Esophagus muscularis mucosa (tissue), 4 donors: ENCODE results near the gene PFDN2. TPM values are rescaled to one million over a fixed set of nuclear protein-coding genes. Genes with fewer than 3 reads are reported as not detected.
"Not testable (repeated sequence)": the region's sequence is repeated elsewhere in the genome, so short reads cannot be mapped to it uniquely, and the experiment has no call there.

ENCODE experiments used
- DNase-seq: peaks from one replicate; pipeline ENCODE4 v3.0.0-alpha.2; 2017; ENCODE audit errors: extremely low spot score
- H3K27ac ChIP-seq, 4 donors: fragments of 200-600 bp; sonication (generic); replicated peaks in 1 of 4; 1 replicate in 3 of 4; 2 replicates in 1 of 4; pipeline ENCODE4 v1.5.1; 2016 to 2019; ENCODE audit warnings: mild to moderate bottlenecking in 1 of 4
- H3K27me3 ChIP-seq, 4 donors: fragments of 200-600 bp; sonication (generic); one replicate each; pipeline versions ENCODE4 v1.5.1 to v1.6.0; 2016 to 2019
- H3K36me3 ChIP-seq, 4 donors: fragments of 200-600 bp; sonication (generic); one replicate each; pipeline ENCODE4 v1.5.1; 2016 to 2019
- H3K4me1 ChIP-seq, 4 donors: fragments of 200-600 bp; sonication (generic); one replicate each; pipeline ENCODE4 v1.5.1; 2016 to 2019
- H3K4me3 ChIP-seq, 4 donors: fragments of 200-600 bp; sonication (generic); 1 replicate in 2 of 4; 2 replicates in 2 of 4; pipeline ENCODE4 v1.5.1; 2016 to 2019; ENCODE audit warnings: mild to moderate bottlenecking in 4 of 4, moderate library complexity in 1 of 4
- H3K9me3 ChIP-seq, 4 donors: fragments of 200-600 bp; sonication (generic); 1 replicate in 3 of 4; 2 replicates in 1 of 4; pipeline ENCODE4 v1.5.1; 2016 to 2019
- CTCF ChIP-seq, 3 experiments: fragments of 200-600 bp in 2 of 3; fragments of 450-650 bp in 1 of 3; sonication (generic) in 2 of 3; IDR thresholded peaks; one replicate each; pipeline ENCODE4 v1.5.1; 2017 to 2019; ENCODE audit warnings: antibody characterized with exemption in 3 of 3, mild to moderate bottlenecking in 2 of 3, moderate library complexity in 1 of 3
- EP300 ChIP-seq: sonication (generic); formaldehyde crosslinking; IDR thresholded peaks from one replicate; pipeline ENCODE4 v1.6.1; 2017; ENCODE audit warnings: antibody characterized with exemption
- POLR2A ChIP-seq: fragments of 450-650 bp; IDR thresholded peaks from one replicate; pipeline ENCODE4 v1.6.1; 2017; ENCODE audit warnings: antibody characterized with exemption, moderate library complexity, mild to moderate bottlenecking, low read depth
- POLR2AphosphoS5 ChIP-seq, 2 donors: sonication (generic); formaldehyde crosslinking; IDR thresholded peaks; one replicate each; pipeline ENCODE4 v1.6.1; 2017; ENCODE audit warnings: antibody characterized with exemption in 2 of 2
- WGBS: methylation state at CpG from one replicate; pipeline ENCODE4 v1.1.5; 2018; 5-methylcytosine and 5-hydroxymethylcytosine counted together
- intact Hi-C: fragments of 100-400 bp; cut with DNase I; formaldehyde crosslinking; loops from one replicate; pipeline ENCODE4 v1.15.1; 2023
- total RNA-seq, 4 donors: library from RNA; depleted of rRNA; stranded (reverse); fragments of >200 nt; gene quantifications; one replicate each; pipeline versions ENCODE4 v1.1.0 to v1.2.1, GENCODE V29; 2016

The PFDN2 gene
- total RNA-seq, 4 donors from 2014 or later: 19.5 to 52.0 (median 40.5) TPM

- Histone ChIP-seq H3K27ac (peak overlapping the region; percentile 31 to 58 (median 54)), H3K4me1 (no peaks in the 10 kb centered on the region), H3K36me3 (no peaks in the 10 kb centered on the region), H3K9me3 (no peaks in the 10 kb centered on the region), H3K4me3 (peak overlapping the region; percentile 38 to 53 (median 40)), H3K27me3 (peaks cover 0 to 21% (median 0%) of the 10 kb centered on the region in 4 donors)
- TF ChIP-seq EP300 (no peak), POLR2AphosphoS5 (IDR thresholded peaks at IDR 0.05) (no peak), POLR2A (no peak), CTCF (IDR thresholded peaks at IDR 0.05) (no peak)
- WGBS: 82% methylated on average over 9 of the region's 9 CpGs
- DNase-seq: no peak
- intact Hi-C loops: no loop called here
Measured at GRCh38 chr1:161069241-161069640, 48.6 kb downstream of the PFDN2 start.

- peaks cover 0 to 21% (median 0%) of the 10 kb centered on the region in 4 donors for H3K27me3 ChIP-seq
- TF ChIP-seq CTCF (IDR thresholded peaks at IDR 0.05) (no peak), EP300 (no peak), POLR2A (no peak), POLR2AphosphoS5 (IDR thresholded peaks at IDR 0.05) (no peak)
- DNase-seq: no peak
- peak overlapping the region; percentile 31 to 58 (median 54) for H3K27ac ChIP-seq
- H3K9me3 ChIP-seq: no peaks in the 10 kb centered on the region
- H3K4me1 ChIP-seq: no peaks in the 10 kb centered on the region
- WGBS: 69% methylated on average over 10 of the region's 10 CpGs
- intact Hi-C loops: no loop called here
- peak overlapping the region; percentile 38 to 53 (median 40) for H3K4me3 ChIP-seq
- H3K36me3 ChIP-seq: no peaks in the 10 kb centered on the region
Measured at GRCh38 chr1:161068306-161069234, 49.3 kb downstream of the PFDN2 start.

GRCh38 chr1:161066694-161067093, 51.1 kb downstream of the PFDN2 start:
- H3K27ac ChIP-seq: no peak overlapping the region
- no peaks in the 10 kb centered on the region for H3K9me3 ChIP-seq
- no peak for DNase-seq
- peaks cover 0 to 21% (median 0%) of the 10 kb centered on the region in 4 donors for H3K27me3 ChIP-seq
- no peaks in the 10 kb centered on the region for H3K36me3 ChIP-seq
- TF ChIP-seq EP300: no peak
- no peak for TF ChIP-seq POLR2A
- no peak for TF ChIP-seq POLR2AphosphoS5 (IDR thresholded peaks at IDR 0.05)
- no peak for TF ChIP-seq CTCF (IDR thresholded peaks at IDR 0.05)
- 64% methylated on average over 3 of the region's 3 CpGs for WGBS
- no peak overlapping the region for H3K4me3 ChIP-seq
- H3K4me1 ChIP-seq: no peaks in the 10 kb centered on the region
- intact Hi-C loops: no loop called here

- H3K27me3 ChIP-seq: peaks cover 0 to 21% (median 0%) of the 10 kb centered on the region in 4 donors
- H3K4me3 ChIP-seq, H3K4me1 ChIP-seq, H3K36me3 ChIP-seq, H3K27ac ChIP-seq, intact Hi-C loops, H3K9me3 ChIP-seq, DNase-seq: not testable (repeated sequence)
- WGBS: 91% methylated on average over 7 of the region's 7 CpGs
Measured at GRCh38 chr1:161065681-161066080, 52.2 kb downstream of the PFDN2 start.

- H3K4me3 ChIP-seq, intact Hi-C loops, H3K36me3 ChIP-seq, DNase-seq, H3K9me3 ChIP-seq, H3K27ac ChIP-seq, H3K4me1 ChIP-seq: not testable (repeated sequence)
- H3K27me3 ChIP-seq: peaks cover 0 to 16% (median 0%) of the 10 kb centered on the region in 4 donors
- 57% methylated on average over 6 of the region's 6 CpGs for WGBS
Measured at GRCh38 chr1:161063936-161064335, 53.9 kb downstream of the PFDN2 start.
